ENCODE results near the gene CASZ1.

The CASZ1 gene

DNA sequence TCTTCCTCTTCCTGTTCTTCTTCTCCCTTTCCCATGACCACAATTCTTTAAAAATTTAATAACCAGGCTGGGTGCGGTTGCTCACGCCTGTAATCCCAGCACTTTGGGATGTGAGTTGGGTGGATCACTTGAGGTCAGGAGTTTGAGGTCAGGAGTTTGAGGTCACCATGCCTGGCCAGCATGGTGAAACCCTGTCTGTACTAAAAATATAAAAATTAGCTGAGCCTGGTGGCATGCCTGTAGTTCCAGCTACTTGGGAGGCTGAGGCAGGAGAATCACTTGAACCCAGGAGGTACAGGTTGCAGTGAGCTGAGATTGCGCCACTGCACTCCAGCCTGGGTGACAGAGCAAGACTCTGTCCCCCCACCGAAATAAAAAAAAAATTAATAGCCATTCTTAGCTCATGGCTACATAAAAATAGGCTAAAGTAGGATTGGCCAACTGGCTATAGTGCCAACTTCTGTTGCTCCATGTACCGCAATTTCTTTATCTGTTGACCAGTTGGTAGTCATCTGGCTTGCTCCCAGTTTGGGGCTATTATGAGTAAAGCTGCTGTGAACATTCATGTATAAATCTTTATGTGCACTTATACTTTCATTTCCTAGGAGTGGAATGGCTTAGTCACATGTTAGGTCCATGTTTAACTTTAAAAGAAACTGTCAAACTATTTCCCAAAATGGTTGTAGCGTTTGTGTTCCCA, 185.4 kb downstream of the CASZ1 start:
- DNase-seq (ENCODE audit: low spot score): no peak
- FAIRE-seq: no peak

DNA sequence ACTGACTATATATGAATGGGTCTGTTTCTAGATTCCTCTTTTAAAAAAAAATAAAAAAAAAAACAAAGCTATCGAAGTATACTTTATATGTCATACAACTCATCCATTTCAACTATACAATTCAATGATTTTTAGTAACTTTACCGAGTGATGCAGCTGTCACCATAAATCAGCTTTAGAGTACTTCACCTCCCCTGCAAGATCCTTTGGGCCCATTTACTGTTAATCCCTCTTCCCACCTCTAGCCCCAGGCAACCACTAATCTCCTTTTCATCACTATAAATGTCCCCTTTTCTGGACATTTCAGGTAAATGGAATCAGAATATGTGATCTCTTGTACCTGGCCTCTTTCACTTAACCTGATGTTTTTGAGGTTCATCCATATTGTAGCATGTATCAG, 187.8 kb downstream of the CASZ1 start:
- DNase-seq (ENCODE audit: low spot score): no peak
- FAIRE-seq: no peak

GRCh38 chr1:10607228-10607627, 189.2 kb downstream of the CASZ1 start:
- DNase-seq (ENCODE audit: low spot score): no peak
- no peak for FAIRE-seq

GRCh38 chr1:10606064-10606463, 190.4 kb downstream of the CASZ1 start:
- FAIRE-seq: peak; percentile 84

GRCh38 chr1:10604966-10605365, 191.5 kb downstream of the CASZ1 start:
- FAIRE-seq (no peak), DNase-seq (ENCODE audit: low spot score) (no peak)

More at GRCh38 chr1:10606064-10606463, 190.4 kb downstream of the CASZ1 start:
- DNase-seq (ENCODE audit: low spot score): peak; percentile 65

DNA sequence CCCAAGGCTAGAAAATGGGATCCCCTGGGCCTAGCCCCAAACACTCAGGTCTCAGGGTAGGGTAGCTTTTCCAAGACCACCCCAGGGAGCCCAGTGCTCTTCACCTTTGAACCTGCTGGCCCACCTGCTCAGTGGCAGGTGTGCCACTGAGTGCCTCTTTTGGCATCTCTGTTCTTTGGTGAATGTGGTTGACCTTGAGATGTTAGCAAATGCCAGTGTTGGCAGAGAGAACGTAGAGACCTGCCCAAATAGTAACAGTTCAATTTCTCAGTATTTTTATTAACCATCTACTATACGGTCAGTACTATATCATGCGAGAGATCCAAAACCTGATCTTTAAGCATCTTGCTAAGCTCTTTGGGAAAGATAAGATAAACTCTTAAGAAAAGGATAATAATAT, 193.5 kb downstream of the CASZ1 start:
- FAIRE-seq: no peak
- DNase-seq (ENCODE audit: low spot score): no peak

- FAIRE-seq: peak; percentile 21
- DNase-seq (ENCODE audit: low spot score): no peak
Observed at GRCh38 chr1:10601342-10602070, 194.9 kb downstream of the CASZ1 start.

DNA sequence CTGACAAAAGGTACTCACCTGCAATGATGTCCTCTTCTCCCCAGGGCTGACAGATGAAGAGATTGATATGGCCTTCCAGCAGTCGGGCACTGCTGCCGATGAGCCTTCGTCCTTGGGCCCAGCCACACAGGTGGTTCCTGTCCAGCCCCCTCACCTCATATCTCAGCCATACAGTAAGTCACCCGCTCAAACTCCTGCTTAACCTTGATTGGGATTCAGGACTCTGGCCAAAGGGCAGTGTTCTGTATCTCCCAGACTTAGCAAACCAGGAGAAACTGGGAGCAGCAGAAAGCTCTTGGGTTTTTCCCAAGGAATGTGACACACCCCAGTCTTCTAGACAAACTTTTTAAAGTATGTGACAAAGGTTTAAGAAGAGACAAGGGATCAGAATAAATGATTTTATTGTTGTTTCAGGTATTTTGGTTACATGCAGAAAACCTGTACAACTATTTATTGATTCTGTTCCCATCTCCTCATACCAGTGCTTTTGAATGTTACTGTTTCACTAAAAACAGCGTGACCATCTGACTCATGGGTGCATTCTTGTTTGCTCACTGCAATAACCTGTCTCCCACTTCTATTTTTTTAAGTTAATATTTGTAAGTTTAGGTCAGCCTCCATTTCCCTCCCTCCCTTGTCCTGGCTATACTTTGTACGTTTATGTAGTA, 197.1 kb downstream of the CASZ1 start:
- DNase-seq (ENCODE audit: low spot score) (peak; percentile 81), FAIRE-seq (peak; percentile 94)

GRCh38 chr1:10598389-10598702, 198.1 kb downstream of the CASZ1 start:
- FAIRE-seq (no peak), DNase-seq (ENCODE audit: low spot score) (no peak)

- DNase-seq (ENCODE audit: low spot score): no peak
- no peak for FAIRE-seq
Observed at GRCh38 chr1:10597492-10598388, 198.7 kb downstream of the CASZ1 start.

DNA sequence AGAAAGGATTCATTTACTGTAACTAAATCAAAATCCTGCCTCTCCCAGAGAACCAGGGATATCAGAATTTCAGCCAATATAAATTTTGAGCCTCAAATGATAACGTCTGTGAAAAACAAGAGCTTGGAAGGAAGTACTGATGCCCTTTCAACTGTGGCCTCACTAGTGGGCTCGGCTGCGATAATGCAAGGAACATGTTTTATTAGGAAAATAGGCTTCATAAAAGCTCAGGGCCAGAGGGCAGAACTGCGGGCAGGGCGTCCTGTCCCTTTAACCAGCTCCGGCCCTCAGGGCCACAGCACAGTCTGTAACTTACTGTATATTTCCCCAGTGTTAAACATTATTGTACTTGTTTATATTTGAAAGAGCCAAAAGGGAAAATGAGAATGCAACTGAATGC, 199.7 kb downstream of the CASZ1 start:
- FAIRE-seq: no peak
- no peak for DNase-seq (ENCODE audit: low spot score)

GRCh38 chr1:10594595-10595223, 201.7 kb downstream of the CASZ1 start:
- no peak for DNase-seq (ENCODE audit: low spot score)
- no peak for FAIRE-seq

DNA sequence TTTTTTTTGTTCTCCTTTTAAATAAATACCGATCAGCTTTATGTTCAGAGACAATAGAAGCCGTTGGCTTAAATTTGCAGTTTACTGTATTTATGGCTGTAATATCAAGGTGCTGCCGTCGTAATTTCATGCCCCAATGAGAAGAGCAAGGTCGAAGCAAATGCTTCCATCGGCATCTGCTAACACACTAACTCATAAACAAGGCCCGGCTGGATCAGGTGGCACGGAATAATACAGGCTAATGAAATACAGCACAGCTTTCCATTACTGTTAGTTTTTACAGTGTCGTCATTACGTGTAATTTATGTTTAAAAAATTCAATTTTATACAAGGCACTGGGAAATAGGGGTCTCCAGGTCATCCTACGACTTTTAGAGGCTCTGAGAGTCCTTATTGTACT, 202.7 kb downstream of the CASZ1 start:
- DNase-seq (ENCODE audit: low spot score) (no peak), FAIRE-seq (no peak)

GRCh38 chr1:10592373-10592772, 204.1 kb downstream of the CASZ1 start:
- DNase-seq (ENCODE audit: low spot score) (no peak), FAIRE-seq (no peak)

DNA sequence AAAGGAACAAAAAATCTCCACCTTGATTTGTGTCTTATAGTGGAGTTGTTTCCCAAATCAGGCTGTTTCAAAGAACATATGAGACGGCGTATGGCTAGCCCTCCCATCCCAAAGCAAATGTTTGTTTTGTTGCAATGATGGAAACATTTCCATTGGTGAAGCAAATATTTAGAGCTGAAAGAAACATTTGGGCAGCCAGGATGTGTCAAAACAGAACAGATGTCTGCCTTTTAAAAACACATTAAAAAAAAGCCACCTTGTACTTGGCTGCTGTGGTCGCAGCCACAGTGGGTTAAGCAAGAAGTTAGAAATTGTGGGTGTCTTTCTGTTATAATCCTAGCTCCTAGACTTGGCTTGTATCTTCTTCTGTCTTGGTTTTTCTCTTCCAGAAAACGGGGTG, 205.4 kb downstream of the CASZ1 start:
- FAIRE-seq (no peak), DNase-seq (ENCODE audit: low spot score) (no peak)

DNA sequence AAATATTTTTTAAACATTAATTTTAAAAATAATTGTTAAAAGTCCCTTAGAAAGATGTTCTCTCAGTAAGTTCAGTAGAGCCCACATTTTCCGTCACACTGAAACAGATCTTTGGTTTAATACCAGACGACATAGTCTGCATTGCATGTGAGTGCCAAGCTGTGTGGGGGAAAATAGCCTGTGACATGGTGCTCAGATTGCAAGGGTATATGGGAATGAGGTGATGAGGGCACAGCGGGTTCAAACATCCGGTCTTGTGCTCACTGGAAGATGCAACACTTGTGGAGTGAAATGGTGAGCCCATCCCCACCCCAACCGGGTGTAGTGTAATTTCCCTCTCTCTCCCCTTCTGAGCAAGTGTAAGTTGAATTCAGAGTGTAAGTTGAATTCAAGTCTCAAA, 207.4 kb downstream of the CASZ1 start:
- FAIRE-seq: no peak
- no peak for DNase-seq (ENCODE audit: low spot score)

GRCh38 chr1:10588640-10589039, 207.8 kb downstream of the CASZ1 start:
- DNase-seq (ENCODE audit: low spot score) (no peak), FAIRE-seq (no peak)

All from RCC 7860 (cell line).